Epithelial cell of prostate (primary cell): ENCODE results near the gene SERPINA5.

ENCODE experiments used
- DNase-seq: peaks from one replicate; pipeline ENCODE4 v3.0.0-alpha.2; 2011; ENCODE audit warnings: low read depth, low spot score
- H3K27ac ChIP-seq: fragments of 450-650 bp; 2 replicates; pipeline ENCODE4 v1.5.1; 2017; ENCODE audit warnings: mild to moderate bottlenecking

Gene SERPINA5

GRCh38 chr14:94548999-94549985 is 31.9 kb upstream of the SERPINA5 start:
- H3K27ac ChIP-seq, result no peak overlapping the region
- DNase-seq, result no peak

- no peak overlapping the region for H3K27ac ChIP-seq
- DNase-seq, result no peak
Observed at GRCh38 chr14:94550041-94550440, 31.2 kb upstream of the SERPINA5 start.

GRCh38 chr14:94555991-94556390 is 25.2 kb upstream of the SERPINA5 start:
- no peak overlapping the region for H3K27ac ChIP-seq
- no peak for DNase-seq

- no peak overlapping the region for H3K27ac ChIP-seq
- DNase-seq, result no peak
Observed at GRCh38 chr14:94557327-94557726, 23.9 kb upstream of the SERPINA5 start.

- no peak for DNase-seq
- H3K27ac ChIP-seq, result no peak overlapping the region
Observed at GRCh38 chr14:94558842-94559241, 22.4 kb upstream of the SERPINA5 start.

DNA sequence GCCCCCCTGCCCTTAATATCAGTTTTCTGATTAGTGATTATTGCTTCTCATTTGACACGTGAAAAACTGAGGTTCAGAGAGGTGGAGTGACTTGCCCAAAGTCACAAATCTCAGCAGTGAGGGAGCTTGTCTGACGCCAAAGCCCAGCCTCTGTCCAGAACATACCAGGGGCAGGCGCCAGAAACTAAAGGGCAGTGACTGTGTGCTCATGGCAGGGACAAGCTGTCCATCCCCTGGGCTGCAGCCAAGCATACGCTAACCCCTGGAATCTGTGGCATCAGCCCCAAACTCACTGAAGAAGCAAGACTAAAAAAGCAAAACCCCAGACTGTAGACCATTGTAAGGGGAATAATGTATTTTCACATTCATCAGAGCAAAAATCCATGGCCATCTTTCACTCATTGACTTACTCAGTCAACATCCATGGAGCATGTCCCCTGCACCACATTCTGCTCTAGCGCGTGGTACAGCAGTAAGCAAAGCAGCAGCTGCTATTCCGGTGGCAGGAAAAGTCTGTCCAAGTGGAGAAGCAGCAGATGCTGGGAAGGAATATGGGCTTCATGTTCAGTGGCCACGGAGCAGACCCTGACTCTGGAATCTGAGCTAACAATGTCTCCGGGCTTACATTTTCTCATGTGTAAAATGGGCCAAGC is 21.5 kb upstream of the SERPINA5 start:
- no peak for DNase-seq
- H3K27ac ChIP-seq, result no peak overlapping the region

GRCh38 chr14:94560291-94560665 is 20.9 kb upstream of the SERPINA5 start:
- H3K27ac ChIP-seq, result no peak overlapping the region
- DNase-seq, result no peak

DNA sequence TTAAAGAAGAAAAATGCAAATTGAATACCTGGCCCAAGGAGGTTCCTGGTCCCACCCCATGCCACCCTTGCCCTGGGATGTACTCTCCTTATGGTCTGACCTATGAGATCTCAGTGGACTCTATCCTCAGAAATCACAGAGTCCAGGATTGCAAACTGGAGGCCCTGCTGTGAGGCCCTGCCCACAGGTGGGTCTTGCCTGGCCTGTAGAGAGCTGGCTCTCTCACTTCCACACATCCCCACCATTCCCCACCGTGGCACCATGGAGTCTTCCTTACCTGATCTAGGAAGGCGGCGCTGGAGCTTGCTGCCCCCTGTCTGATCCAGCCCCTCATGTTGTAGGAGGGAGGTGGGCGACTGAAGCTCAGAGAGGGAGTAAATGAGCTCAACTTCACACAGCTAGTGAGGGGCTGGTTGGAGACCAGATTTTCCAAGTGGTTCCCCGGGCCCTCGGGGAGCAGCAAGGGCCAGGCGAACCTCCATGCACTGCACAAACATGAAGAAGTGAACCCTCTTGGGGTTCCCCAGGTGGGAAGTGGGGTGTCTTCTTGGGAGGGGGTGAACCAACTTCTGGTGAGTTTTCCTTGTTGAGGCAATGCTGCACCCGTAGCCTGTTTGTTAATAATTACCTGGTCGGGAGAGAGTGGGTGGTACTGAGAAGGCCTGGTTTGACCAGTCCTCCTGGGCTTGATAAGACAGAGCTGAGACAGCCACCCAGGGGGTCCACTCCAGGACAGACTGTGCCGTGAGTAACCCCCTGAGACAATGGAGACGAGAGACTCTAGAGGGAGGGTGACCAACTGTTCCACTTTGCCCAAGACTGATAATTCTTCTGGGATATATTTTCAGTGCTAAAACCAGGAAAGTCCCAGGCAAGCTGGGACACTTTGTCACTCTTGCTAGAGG is 20.2 kb upstream of the SERPINA5 start, which contains the start of gene SERPINA4:
TSS of gene SERPINA4 (plus strand) at position 692 of the 905 bp plus-strand sequence. CDS start 2,041 bp downstream, outside the sequence.
- DNase-seq, result no peak

DNA sequence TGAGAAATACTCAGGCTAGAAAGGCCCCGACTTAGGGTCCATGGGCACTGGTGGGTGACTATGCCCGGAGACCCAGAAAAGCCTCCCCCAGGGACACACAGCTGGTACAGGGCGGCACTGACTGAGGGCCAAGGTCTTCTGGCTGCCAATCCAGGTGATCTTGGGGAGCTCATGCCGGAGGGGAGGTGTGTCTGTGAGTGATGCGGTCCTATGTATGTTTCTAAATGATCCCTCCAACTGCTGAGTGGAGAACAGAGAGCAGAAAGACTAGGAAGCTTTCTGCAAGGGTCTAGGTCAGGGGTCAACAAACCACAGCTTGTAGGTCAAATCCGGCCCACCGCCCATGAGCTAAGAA is 19.6 kb upstream of the SERPINA5 start:
- no peak for DNase-seq
- no peak overlapping the region for H3K27ac ChIP-seq

More for the DNA sequence above, 20.2 kb upstream of the SERPINA5 start, which contains the start of gene SERPINA4:
- H3K27ac ChIP-seq, result no peak within 1 kb of the TSS

- DNase-seq, result no peak
- no peak overlapping the region for H3K27ac ChIP-seq
Observed at GRCh38 chr14:94562022-94562421, 19.2 kb upstream of the SERPINA5 start.

DNA sequence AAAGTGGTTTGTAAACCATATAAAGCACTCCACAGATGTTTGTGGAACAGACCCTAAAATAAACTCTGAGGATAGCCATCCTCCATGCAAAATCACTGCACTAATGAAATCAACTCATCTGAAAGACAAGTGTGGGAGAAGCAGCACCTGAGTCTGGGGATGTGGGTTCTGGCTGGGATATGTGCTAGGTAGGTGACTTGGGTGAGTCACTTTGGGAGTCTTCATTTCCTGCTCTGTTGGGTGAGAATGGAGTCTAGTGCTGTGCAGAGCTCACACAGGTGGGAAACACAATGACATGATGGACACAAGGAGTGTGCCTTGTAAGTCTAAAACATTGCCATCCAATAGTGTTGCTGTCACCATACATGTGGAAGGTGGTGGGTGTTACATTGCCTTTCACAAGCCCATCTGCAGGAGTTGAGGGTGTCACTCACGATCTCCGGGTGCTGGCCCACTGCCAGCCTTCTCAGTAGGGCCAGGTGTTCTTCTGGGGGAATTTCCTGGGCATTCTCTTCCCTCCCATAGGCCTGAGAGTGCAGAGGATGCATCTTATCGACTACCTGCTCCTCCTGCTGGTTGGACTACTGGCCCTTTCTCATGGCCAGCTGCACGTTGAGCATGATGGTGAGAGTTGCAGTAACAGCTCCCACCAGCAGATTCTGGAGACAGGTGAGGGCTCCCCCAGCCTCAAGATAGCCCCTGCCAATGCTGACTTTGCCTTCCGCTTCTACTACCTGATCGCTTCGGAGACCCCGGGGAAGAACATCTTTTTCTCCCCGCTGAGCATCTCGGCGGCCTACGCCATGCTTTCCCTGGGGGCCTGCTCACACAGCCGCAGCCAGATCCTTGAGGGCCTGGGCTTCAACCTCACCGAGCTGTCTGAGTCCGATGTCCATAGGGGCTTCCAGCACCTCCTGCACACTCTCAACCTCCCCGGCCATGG is 18.0 kb upstream of the SERPINA5 start:
- DNase-seq, result no peak
- H3K27ac ChIP-seq, result no peak overlapping the region

DNA sequence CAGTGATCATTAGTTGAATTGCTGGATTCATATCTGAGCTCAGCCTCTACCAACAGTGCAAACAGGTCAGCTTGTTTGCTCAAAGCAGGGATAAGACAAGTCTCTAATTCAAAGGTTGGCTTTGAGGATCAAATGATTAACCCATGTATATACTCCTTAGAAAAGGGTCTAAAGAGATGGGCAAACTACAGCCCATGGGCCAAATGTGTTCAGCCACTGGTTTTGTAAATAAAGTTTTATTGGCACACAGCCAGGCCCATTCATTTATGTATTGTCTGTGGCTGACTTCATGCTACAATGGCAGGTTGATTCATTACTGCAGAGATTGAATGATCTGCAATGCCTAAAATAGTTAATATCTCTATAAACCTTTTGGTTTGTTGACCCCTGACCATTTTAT is 16.8 kb upstream of the SERPINA5 start:
- no peak for DNase-seq
- H3K27ac ChIP-seq, result no peak overlapping the region

GRCh38 chr14:94568186-94568585 is 13.0 kb upstream of the SERPINA5 start:
- H3K27ac ChIP-seq, result no peak overlapping the region
- no peak for DNase-seq

DNA sequence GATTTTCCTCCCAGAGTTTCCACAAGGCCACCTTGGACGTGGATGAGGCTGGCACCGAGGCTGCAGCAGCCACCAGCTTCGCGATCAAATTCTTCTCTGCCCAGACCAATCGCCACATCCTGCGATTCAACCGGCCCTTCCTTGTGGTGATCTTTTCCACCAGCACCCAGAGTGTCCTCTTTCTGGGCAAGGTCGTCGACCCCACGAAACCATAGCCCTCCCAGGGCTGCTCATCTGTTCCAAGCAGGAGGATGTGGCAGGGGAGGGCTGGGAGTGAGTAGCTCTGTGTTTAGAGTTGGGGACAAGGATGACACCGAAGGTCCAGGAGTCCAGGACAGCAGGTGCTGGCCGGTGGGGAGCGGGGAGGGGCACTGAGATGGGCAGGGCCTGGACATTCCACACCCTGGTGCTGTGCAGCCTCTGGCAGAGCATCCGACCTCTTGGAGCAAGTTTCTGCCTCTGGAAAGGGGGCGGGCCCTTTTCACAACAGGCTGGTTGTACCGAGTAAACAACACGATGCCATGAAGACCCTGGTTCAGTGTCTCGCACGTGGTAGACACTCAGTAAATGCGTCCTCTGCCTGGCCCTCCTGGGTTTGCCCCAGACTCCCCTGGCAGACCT is 11.7 kb upstream of the SERPINA5 start:
- H3K27ac ChIP-seq, result no peak overlapping the region
- DNase-seq, result no peak

DNA sequence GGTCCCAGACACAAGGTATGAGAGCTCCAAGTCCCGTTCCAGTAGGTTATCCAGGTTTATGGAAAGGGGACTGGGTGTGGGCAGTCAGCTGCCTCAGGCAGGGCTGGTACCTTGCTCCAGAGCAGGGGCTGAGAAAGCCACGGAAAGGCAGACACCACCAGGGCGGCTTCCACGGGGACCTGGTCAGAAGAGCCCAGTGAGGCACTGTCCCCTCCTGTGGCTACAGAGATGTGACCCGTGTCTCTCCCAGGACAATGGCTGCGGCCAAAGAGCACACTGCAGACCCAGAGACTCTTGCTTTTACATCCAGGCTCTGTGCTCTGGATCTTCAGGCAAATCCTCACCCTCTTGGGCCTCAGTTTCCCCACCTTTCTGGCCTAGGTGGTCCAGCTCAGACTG is 11.2 kb upstream of the SERPINA5 start:
- DNase-seq, result no peak
- H3K27ac ChIP-seq, result no peak overlapping the region

GRCh38 chr14:94570440-94570839 is 10.8 kb upstream of the SERPINA5 start:
- DNase-seq, result no peak
- no peak overlapping the region for H3K27ac ChIP-seq

DNA sequence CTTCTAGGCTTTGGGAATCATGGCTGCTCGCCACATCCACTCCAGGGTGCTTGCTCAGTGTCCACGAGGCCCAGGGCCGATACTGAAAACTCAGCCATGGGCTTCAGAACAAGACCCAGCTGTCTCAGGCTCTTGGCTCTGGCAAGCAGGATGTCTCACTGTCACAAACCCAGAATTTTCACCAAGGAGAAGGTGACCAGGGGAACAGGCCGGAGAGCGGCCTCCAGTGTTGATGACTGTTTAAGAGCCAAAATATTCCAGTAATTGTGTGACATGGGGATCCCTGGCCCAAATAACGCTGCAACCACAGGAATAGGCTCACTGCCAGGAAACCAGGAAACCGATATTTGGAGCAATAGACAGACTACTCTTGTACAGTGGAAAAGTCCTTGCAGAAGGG is 9.8 kb upstream of the SERPINA5 start:
- H3K27ac ChIP-seq, result no peak overlapping the region
- DNase-seq, result no peak

- no peak for DNase-seq
Observed at GRCh38 chr14:94571950-94572349, 9.3 kb upstream of the SERPINA5 start.

More at GRCh38 chr14:94571950-94572349, 9.3 kb upstream of the SERPINA5 start:
- no peak overlapping the region for H3K27ac ChIP-seq
